Measurements from ENCODE around the gene MORN5.

MORN5 gene

GRCh38 chr9:122125158-122125508 lies 34.6 kb upstream of the MORN5 start:
- peak; percentile 72 to 78 for DNase-seq

DNA sequence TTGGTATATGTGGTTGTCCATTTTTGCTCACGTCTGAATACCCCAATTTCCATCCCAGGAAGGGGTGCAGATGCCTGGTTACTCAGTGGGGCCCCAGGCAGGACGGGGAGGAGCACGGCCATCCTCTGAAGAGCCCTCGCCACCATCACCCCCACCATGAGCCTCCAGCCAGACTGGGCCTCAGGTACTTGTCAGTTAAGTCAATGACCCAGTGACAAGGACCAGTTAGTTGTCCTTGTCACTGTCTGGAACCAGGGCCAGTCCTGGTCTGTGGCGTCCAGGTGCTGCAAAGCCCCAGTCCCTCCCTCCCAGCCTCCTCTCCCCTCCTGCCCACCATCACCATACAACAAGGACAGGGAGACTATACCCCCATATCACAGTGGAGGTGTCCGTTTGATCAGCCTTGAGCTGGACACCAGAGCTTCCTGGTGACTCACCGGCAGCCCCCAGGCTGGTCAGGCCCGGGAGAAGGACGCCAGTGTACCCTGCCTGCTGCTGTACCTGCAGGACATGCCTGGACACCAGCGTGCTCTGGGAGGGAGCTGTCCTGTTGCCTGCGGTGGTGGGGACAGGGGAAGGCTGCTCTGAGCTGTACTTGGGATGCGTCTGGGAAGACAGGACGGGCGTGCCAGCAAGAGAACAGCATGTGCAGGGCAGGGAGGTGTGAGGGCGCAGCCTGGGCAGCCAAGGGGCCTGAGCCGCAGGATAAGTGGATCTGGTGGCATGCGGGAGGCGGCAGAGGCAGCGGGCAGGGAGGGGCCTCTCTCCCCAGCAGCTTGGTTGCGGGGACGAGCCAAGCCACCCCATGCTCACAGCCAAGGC lies 34.0 kb upstream of the MORN5 start:
- DNase-seq = no peak

GRCh38 chr9:122126331-122127261 lies 33.1 kb upstream of the MORN5 start:
- DNase-seq = no peak

DNA sequence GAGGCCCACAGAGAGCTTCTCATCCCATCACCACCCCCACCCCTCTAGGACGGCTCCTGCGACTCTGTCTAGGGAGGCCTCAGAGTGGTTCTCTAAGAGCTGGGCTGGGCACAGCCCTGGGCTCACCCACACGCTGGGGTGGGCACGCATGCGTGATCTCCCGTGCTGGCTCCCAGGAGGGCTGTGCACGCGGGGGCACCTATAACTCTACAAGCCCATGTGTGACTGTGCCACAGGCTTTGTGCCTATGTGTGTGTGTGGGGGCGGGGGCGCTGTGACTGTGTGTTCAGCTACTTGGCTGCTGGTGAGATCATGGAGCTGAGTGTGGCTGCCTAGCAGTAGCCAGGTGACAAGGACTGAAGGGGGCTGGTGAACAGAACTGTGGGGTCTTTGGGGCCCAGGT lies 32.3 kb upstream of the MORN5 start:
- DNase-seq = peak in 1 of 2 donors; percentile 27

DNA sequence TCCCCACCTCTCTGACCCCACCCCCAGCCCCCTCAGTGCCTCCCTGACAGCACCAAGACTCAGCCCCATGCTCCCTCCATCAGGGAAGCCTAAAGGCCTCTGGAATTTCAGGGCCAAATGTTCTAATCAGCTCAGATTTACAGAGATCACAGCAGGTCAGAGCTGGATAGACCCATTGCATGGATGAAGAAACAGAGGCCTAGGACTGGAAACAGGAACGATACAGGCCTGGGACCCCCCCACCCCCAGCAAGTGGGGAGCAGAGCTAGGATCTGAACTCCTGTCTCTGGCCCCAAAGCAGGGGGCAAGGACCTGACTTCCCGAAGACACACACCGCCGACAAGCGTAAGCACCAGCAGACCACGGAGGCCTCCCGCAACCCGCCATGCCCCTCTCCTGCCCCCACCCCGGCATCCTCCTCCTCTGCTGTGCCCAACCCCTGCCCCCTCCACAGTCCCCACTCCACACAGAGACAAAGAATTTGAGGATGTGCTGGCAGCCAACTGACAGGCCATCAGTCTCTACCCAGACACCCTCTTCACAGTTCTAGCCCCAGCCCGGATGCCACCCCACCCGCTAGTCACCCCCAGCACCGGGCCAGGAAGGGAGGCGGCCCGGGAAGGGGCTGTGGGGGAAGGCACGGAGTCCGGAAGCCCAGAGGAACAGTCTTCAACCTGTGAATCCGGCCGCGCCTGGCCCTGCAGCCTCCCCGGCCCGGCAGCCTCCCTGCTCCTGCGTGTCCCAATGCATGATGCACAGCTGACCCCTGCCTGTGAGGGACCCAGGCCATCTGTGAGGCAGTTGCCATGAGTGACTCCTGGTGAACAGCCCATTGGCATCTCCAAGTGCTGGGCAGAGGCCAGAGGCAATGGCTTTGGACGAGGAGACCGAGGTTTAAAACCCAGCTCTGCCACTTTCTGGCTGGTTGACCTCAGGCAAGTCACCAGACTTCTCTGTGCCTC lies 31.4 kb upstream of the MORN5 start:
- no peak for DNase-seq

GRCh38 chr9:122128969-122129343 lies 30.8 kb upstream of the MORN5 start:
- no peak for DNase-seq

DNA sequence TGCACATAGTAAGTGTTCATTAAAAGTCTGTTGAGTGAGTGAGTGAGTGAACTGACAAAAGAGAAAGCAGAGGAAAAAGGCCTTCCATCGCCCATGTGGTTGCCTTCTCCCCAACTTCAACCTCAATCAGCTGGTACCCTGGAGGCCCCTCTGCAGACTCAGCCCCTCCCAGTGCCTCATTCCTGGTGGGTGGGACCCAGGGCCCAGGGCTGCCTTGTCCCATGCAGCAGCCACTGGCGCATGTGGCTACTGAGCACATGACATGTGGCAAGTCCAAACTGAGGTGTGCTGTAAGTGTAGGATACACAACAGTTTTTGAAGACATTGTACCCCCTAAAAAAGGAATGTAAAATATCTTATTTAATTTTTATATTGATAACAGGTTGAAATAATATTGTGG lies 29.7 kb upstream of the MORN5 start:
- no peak for DNase-seq

DNA sequence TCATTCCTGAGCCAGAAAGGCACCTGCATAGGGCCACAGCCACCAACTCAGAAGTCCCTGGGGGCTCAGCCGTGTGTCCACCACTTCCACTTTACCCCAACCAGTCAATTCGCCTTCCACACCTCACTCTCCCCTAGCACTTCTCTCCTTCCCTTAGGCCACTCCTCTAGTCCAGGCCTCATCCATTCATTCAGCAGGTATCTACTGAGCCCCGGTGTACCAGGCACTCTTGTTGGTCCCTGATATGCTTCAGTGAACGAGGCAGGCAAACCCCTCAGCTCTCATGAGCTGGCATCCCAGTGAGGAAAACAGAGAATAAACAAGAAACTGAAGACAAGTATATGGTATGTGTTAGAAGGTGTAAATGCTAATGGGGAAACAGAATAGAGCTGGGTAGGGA lies 28.9 kb upstream of the MORN5 start:
- DNase-seq = no peak

- no peak for DNase-seq
Measured at GRCh38 chr9:122131401-122132001, 28.2 kb upstream of the MORN5 start.

- DNase-seq = no peak
Measured at GRCh38 chr9:122132539-122132938, 27.2 kb upstream of the MORN5 start.

DNA sequence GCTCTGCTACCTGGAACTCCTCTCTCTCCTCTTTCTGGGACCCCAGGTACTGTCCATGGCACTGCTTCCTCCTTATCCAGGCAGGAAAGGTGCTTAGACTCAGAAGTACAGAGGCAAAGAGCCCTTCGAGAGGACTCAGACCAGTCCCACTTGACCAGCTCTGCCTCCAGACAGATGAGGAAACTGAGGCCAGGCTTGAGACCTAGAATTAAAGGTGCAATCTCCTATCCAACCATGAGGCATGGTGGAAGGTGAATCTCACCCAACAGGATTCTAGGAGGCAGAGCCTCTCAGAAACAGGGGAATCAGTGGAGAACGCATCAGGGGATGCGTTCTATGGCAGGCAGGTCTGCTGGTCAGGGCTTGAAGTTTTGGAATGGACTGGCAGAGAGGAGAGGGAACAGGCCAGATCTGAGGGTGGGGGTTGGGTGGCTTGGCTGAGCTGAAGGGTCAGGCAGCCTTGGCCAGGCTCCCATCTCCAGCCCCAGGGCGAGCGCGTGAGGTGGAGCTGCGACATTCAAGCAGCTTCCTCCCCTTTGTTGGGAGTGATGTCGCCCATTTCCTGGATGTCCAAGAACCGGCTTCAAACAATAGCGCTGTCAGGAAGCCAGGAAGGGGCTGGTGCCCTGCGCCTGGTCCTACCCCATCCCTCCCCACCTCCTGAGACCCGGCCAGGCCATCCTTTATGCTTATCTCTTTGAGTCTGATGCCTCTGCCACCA lies 26.3 kb upstream of the MORN5 start:
- no peak for DNase-seq

GRCh38 chr9:122133984-122134535 lies 25.6 kb upstream of the MORN5 start:
- no peak for DNase-seq

DNA sequence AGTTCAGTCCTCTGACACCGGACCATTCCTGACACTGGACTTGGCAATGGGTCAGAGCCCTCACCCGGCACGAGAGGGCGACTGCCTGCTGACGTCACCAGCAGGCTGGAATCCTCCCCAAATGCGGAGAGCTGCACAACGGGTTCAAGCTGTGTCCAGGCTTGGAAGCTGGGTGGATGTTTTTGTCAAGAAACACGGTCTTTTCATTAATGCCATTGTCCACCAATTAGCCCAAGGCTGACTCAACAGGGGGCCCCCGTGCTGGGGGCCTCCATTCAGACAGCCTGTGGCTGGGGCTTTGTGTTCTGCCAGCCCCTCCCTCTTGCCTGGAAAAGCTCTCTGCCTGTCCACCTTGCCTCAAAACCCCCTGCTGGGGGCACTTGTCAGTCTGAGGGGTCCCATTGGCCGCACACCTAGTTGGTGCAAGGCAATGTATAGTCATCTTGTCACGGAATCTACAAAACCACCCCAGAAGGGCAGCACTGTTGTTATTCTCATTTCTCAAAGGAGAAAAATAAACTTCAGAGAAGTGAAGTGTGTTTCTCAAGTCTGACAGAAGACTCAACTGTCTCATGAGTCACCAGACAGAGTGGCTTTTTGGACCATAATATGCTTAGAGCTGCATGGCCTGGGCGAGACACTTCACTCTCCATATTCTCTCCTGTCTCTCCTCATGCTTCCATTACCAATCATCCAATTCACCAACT lies 24.7 kb upstream of the MORN5 start:
- DNase-seq = no peak

GRCh38 chr9:122135529-122135859 lies 24.2 kb upstream of the MORN5 start:
- DNase-seq = no peak

DNA sequence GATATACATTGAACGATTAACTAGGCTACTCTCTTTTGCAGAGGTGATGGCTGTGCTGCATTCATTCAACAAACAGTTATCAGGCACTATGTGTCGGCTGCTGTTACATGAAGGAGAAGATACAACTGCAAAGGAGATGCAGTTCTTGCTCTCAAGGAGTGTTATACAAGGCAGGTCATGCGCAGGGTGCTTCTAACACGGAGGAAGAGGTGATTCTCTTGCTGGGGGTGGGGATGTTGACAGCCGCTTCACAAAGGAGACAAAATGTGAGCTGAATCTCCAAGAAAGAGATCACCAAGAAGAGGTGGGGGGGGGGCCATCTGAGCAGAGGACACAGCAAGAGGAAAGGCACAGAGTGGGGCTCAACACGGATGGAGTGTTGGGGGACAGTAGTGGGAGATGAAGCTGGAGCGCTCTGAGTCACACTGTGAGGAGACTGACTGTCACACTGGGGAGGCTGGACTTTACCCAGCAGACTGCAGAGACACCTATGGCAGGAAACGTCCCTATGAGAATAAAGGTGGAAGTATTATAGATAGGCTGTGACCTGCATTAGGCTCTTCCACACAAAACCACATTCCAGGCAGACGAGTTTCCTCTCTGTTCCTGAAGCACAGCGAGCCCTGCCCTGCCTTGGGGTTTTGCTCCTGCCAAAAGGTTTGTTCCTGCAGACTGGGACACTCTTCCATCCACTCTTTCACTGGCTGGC lies 21.0 kb upstream of the MORN5 start:
- DNase-seq = no peak

DNA sequence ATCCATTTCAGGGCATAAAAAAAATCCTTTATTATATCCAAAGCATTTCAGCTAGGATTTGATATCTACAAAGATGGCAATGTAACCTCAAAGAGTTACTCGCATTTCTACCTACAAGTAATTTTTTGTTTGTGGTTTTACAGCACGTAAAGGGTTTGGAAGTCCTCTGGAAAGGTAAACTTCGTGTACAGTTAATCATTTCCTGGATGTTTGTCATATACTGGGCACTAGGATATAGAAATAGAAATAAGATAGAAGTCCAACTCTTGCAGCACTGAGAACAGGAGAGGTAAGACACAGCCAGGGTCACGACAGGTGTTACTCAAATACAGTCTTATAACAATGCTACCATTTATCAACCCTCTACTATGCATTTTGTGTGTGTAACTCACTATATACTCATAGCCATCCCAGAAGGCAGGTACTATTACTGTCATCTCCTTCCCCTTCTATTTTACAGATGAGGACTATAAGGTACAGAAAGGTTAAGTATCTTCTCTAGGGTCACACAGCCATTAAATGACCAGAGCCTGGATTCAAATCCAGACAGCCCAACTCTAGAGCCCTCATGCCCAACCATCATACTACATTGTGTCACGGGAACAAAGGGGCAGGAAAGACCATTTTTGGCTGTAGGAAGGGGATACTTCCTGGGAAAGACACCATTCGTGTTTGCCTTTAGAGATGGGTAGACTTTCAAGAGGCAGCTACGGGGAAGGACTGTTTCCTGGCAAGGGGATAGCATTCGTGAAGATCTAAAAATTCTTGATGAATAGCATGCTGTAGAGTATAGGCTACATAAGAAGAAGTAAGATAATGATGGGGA lies 19.1 kb upstream of the MORN5 start:
- no peak for DNase-seq

GRCh38 chr9:122141671-122142070 lies 18.0 kb upstream of the MORN5 start:
- DNase-seq = no peak

- no peak for DNase-seq
Measured at GRCh38 chr9:122143296-122143695, 16.4 kb upstream of the MORN5 start.

- no peak for DNase-seq
Measured at GRCh38 chr9:122143876-122144405, 15.8 kb upstream of the MORN5 start.

Data from activated CD4-positive, alpha-beta T cell treated with anti-CD3 and anti-CD28 coated beads for 4 hours (primary cell).